Measurements from ENCODE around the gene ACP1. TPM values are rescaled to one million over a fixed set of nuclear protein-coding genes. Genes with fewer than 3 reads are reported as not detected.
A peak's percentile ranks its signal among the peaks of the same experiment; 100 is the strongest.

ACP1 gene
- 90.9 TPM for total RNA-seq (2021; ENCODE audit: unreplicated experiment)
- 95.1 TPM for polyA plus RNA-seq (2012; ENCODE audit: insufficient read length)
- percentile 95 among the genes with signal in this experiment for Bru-seq, nascent RNA
- percentile 91 among the genes with signal in this experiment for BruChase-seq, experiment 1, labeled RNA remaining after a 2-hour chase
- BruChase-seq, experiment 2, labeled RNA remaining after a 6-hour chase: percentile 92 among the genes with signal in this experiment
- long read RNA-seq, transcript ACP1-209 (7 exons, 577 nt): minor isoform, 12 of 162 reads
- long read RNA-seq, transcript ACP1-202 (6 exons, 1,552 nt): minor isoform, 41 of 162 reads
- long read RNA-seq, transcript ACP1-201 (6 exons, 1,549 nt): major isoform, 88 of 162 reads
- long read RNA-seq, partial matches to known transcripts: 3 of 162 reads
- long read RNA-seq, other reads (novel, unspliced or antisense): 14 of 162 reads

DNA sequence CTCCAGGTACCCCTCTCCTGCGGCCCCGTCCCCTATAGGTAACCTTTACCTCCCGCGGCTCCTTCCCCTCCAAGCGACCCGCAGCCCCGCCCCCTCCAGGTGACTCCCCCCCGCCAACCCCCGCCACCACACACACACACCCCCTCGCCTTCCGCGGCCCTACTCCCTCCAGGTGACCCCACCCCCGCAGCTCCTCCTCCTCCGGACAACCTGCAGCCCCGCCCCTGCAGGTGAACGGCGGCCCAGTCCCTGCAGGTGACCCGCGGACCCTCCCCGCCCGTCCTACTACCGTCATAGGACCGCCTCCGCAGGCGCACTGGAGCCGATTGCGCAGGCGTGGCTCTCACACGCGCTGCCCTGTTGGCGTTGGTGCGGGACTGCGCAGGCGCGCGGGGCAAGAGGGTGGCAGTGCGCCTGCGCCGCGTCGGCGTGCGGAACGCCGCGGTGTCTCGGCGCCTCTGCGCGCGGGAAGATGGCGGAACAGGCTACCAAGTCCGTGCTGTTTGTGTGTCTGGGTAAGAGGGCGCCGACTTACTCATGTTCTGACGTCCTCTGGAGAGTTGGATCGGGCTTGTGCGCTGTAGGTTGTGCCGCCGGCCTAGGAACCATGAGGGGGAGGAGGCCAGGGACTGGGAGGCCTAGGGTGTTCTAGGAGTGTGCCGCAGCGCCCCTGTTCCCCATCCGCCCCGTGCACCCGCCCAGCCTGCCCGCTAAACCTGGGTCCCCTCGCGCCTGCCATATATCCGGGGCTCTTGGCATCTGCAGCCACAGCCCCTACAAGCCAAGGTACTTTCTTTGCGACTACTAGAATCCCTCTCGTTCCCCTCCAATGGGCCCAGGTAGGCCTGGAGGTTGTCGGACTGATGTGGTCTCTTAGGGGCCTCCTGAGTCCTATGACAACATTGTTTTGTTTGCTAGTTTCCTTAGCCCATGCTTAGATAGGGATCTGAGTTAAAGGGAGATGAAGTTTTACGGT lies at the start of gene ACP1:
ACP1 (plus strand) TSS at position 455 of the 976 bp plus-strand sequence; CDS start at position 473, 18 bp downstream.
- in situ Hi-C loops (cut with HindIII; ENCODE audit: low pct_unique_long_range_greater_than_20kb, low sequenced_read_pairs): no loop called here
- peak; percentile 97 for ATAC-seq

DNA sequence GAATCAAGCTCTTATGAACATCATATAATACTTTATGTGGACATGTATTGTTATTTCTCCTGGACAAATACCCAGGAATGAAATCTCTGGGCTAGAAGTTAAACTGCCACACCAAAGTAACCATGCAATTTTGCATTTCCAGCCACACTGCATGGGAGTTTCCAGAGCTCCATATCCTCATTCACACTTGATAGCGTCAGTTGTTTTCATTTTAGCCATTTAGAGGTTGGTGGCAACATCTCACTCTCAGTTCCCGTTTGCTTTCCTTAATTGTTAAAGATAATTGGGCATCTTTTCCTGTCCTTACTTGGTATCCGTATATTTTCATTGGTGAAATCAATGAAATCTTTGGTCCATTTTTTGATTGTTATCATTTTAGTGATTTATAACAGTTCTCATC lies 48.7 kb upstream of the ACP1 start:
- Histone ChIP-seq H3K4me3 (ENCODE audit: low read depth in 2 of 2, low read length in 2 of 2) (no peak overlapping the region), H3K27me3 (ENCODE audit: control insufficient read depth, insufficient read depth, low read length) (no peaks in the 10 kb centered on the region; the same call in none of the 2 replicates), H3K9me3 (ENCODE audit: control insufficient read depth, insufficient read depth, low read depth, low read length) (no peaks in the 10 kb centered on the region), H3K27ac (ENCODE audit: low read length) (no peak overlapping the region), H3K4me1 (ENCODE audit: control insufficient read depth, insufficient read depth, low read length) (no peaks in the 10 kb centered on the region), H3K36me3 (ENCODE audit: control insufficient read depth, insufficient read depth, low read length) (no peaks in the 10 kb centered on the region)
- intact Hi-C loops (cut with micrococcal nuclease; ENCODE audit: unreplicated experiment): no loop called here
- TF ChIP-seq SIN3A (IDR thresholded peaks at IDR 0.05; ENCODE audit: borderline replicate concordance, insufficient read depth, low read depth, low read length) (no peak), TCF7L2 (IDR thresholded peaks at IDR 0.05; ENCODE audit: low read depth, low read length) (no peak), POLR2AphosphoS5 (IDR thresholded peaks at IDR 0.05; ENCODE audit: low read depth, low read length) (no peak)
- TF ChIP-seq, protein P1, sequence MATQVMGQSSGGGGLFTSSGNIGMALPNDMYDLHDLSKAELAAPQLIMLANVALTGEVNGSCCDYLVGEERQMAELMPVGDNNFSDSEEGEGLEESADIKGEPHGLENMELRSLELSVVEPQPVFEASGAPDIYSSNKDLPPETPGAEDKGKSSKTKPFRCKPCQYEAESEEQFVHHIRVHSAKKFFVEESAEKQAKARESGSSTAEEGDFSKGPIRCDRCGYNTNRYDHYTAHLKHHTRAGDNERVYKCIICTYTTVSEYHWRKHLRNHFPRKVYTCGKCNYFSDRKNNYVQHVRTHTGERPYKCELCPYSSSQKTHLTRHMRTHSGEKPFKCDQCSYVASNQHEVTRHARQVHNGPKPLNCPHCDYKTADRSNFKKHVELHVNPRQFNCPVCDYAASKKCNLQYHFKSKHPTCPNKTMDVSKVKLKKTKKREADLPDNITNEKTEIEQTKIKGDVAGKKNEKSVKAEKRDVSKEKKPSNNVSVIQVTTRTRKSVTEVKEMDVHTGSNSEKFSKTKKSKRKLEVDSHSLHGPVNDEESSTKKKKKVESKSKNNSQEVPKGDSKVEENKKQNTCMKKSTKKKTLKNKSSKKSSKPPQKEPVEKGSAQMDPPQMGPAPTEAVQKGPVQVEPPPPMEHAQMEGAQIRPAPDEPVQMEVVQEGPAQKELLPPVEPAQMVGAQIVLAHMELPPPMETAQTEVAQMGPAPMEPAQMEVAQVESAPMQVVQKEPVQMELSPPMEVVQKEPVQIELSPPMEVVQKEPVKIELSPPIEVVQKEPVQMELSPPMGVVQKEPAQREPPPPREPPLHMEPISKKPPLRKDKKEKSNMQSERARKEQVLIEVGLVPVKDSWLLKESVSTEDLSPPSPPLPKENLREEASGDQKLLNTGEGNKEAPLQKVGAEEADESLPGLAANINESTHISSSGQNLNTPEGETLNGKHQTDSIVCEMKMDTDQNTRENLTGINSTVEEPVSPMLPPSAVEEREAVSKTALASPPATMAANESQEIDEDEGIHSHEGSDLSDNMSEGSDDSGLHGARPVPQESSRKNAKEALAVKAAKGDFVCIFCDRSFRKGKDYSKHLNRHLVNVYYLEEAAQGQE (IDR thresholded peaks at IDR 0.05; ENCODE audit: insufficient read depth in 1 of 2, low read depth in 2 of 2, low read length in 1 of 2): no peak
- TF ChIP-seq, protein P2, sequence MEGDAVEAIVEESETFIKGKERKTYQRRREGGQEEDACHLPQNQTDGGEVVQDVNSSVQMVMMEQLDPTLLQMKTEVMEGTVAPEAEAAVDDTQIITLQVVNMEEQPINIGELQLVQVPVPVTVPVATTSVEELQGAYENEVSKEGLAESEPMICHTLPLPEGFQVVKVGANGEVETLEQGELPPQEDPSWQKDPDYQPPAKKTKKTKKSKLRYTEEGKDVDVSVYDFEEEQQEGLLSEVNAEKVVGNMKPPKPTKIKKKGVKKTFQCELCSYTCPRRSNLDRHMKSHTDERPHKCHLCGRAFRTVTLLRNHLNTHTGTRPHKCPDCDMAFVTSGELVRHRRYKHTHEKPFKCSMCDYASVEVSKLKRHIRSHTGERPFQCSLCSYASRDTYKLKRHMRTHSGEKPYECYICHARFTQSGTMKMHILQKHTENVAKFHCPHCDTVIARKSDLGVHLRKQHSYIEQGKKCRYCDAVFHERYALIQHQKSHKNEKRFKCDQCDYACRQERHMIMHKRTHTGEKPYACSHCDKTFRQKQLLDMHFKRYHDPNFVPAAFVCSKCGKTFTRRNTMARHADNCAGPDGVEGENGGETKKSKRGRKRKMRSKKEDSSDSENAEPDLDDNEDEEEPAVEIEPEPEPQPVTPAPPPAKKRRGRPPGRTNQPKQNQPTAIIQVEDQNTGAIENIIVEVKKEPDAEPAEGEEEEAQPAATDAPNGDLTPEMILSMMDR (IDR thresholded peaks at IDR 0.05): no peak
- ChIA-PET CTCF (no interaction called here), POLR2A (no interaction called here)
- in situ Hi-C loops (cut with HindIII; ENCODE audit: low pct_unique_long_range_greater_than_20kb, low sequenced_read_pairs): no loop called here
- no peak for ATAC-seq
- no peak for DNase-seq (ENCODE audit: low read depth, low spot score)
- no TSS peak for BruUV-seq (replicated peaks)

More for the DNA sequence above, at the start of gene ACP1:
- CTCF ChIA-PET: no interaction called here
- Histone ChIP-seq H3K4me3 (ENCODE audit: low read depth in 2 of 2, low read length in 2 of 2) (peak within 1 kb of the TSS; percentile 92 to 100), H3K27me3 (ENCODE audit: control insufficient read depth, insufficient read depth, low read length) (no peaks in the 10 kb centered on the region), H3K9me3 (ENCODE audit: control insufficient read depth, insufficient read depth, low read depth, low read length) (peaks cover 2% of the 10 kb centered on the region; the same call in 1 of the 2 replicates), H3K36me3 (ENCODE audit: control insufficient read depth, insufficient read depth, low read length) (peaks cover 10% of the 10 kb centered on the region; the same call in 1 of the 2 replicates), H3K27ac (ENCODE audit: low read length) (peak within 1 kb of the TSS; percentile 95), H3K4me1 (ENCODE audit: control insufficient read depth, insufficient read depth, low read length) (peaks cover 14% of the 10 kb centered on the region)
- no TSS peak for BruUV-seq (replicated peaks)
- TF ChIP-seq POLR2AphosphoS5 (IDR thresholded peaks at IDR 0.05; ENCODE audit: low read depth, low read length): peak; percentile 83
- TF ChIP-seq, protein P2 (IDR thresholded peaks at IDR 0.05): no peak
- peak; percentile 82 for DNase-seq (ENCODE audit: low read depth, low spot score)
- POLR2A ChIA-PET: no interaction called here
- intact Hi-C loops (cut with micrococcal nuclease; ENCODE audit: unreplicated experiment): no loop called here

All from Panc1 (cell line).